T-helper 1 cell (primary cell): ENCODE data around the gene CXCR4.

ENCODE experiments used
- DNase-seq, 5 donors: peaks; one replicate each; pipeline ENCODE4 v3.0.0-alpha.2; 2012 to 2020
- total RNA-seq, 4 donors: gene quantifications; one replicate each; lab custom pipeline; 2026; lab: John Stamatoyannopoulos, UW

CXCR4 gene
- total RNA-seq = 844 to 2,317 (median 1,400) reads per million in 4 donors

- peak; percentile 73 to 89 (median 85) for DNase-seq
Measured at GRCh38 chr2:136117909-136118818, at the start of gene CXCR4. Gene CXCR4, minus strand, starts transcription at chr2:136118149. Its CDS starts 89 bp downstream, at chr2:136118060.

- DNase-seq = no peak
Measured at GRCh38 chr2:136164280-136164776, 46.4 kb upstream of the CXCR4 start.

- no peak for DNase-seq
Measured at GRCh38 chr2:136162438-136162837, 44.5 kb upstream of the CXCR4 start.

GRCh38 chr2:136156411-136156810 is 38.5 kb upstream of the CXCR4 start:
- no peak for DNase-seq

GRCh38 chr2:136154384-136154783 is 36.4 kb upstream of the CXCR4 start:
- DNase-seq = no peak

- DNase-seq = peak in 1 of 5 donors; percentile 5
Measured at GRCh38 chr2:136151021-136151971, 33.3 kb upstream of the CXCR4 start.

- DNase-seq = no peak
Measured at GRCh38 chr2:136149011-136149410, 31.1 kb upstream of the CXCR4 start.

- no peak for DNase-seq
Measured at GRCh38 chr2:136146564-136146963, 28.6 kb upstream of the CXCR4 start.

- no peak for DNase-seq
Measured at GRCh38 chr2:136143603-136144451, 25.9 kb upstream of the CXCR4 start.

- DNase-seq = no peak
Measured at GRCh38 chr2:136141510-136142149, 23.7 kb upstream of the CXCR4 start.

- peak in 1 of 5 donors; percentile 65 for DNase-seq
Measured at GRCh38 chr2:136139631-136140030, 21.7 kb upstream of the CXCR4 start.

- no peak for DNase-seq
Measured at GRCh38 chr2:136137982-136138381, 20.0 kb upstream of the CXCR4 start.

- DNase-seq = peak in 1 of 5 donors; percentile 21
Measured at GRCh38 chr2:136136931-136137330, 19.0 kb upstream of the CXCR4 start.

GRCh38 chr2:136135921-136136906 is 18.3 kb upstream of the CXCR4 start:
- peak; percentile 46 to 83 (median 76) for DNase-seq

- DNase-seq = no peak
Measured at GRCh38 chr2:136135462-136135861, 17.5 kb upstream of the CXCR4 start.

- DNase-seq = peak in 4 of 5 donors; percentile 36 to 82 (median 52)
Measured at GRCh38 chr2:136134126-136134525, 16.2 kb upstream of the CXCR4 start.

- DNase-seq = no peak
Measured at GRCh38 chr2:136133586-136133985, 15.6 kb upstream of the CXCR4 start.

- DNase-seq = no peak
Measured at GRCh38 chr2:136133176-136133575, 15.2 kb upstream of the CXCR4 start.

GRCh38 chr2:136132825-136133155 is 14.8 kb upstream of the CXCR4 start:
- DNase-seq = no peak
